G401 (cell line): ENCODE data around the gene MGAT4B. TPM values are rescaled to one million over a fixed set of nuclear protein-coding genes. Genes with fewer than 3 reads are reported as not detected.
A peak's percentile ranks its signal among the peaks of the same experiment; 100 is the strongest.

Experiments used
- DNase-seq: peaks from one replicate; pipeline ENCODE4 v3.0.0-alpha.2; 2015; ENCODE audit warnings: low spot score
- in situ Hi-C: cut with HindIII; loops from 2 replicates; pipeline ENCODE4 v1.10.0; 2016; ENCODE audit warnings: low sequenced_read_pairs, mixed read lengths
- total RNA-seq: library from RNA; depleted of rRNA; stranded (reverse); fragments of >200 nt; shearing (Covaris generic); gene quantifications from 2 replicates; pipeline ENCODE4 v1.2.3, GENCODE V29; 2014

The MGAT4B gene
- total RNA-seq, 1 experiment from 2014 or later = 122 TPM

GRCh38 chr5:179828756-179829421 is 22.2 kb upstream of the MGAT4B start:
- in situ Hi-C loops = no loop called here

GRCh38 chr5:179827680-179828079 is 21.0 kb upstream of the MGAT4B start:
- in situ Hi-C loops = no loop called here

More at GRCh38 chr5:179828756-179829421, 22.2 kb upstream of the MGAT4B start:
- DNase-seq = peak; percentile 79

GRCh38 chr5:179825655-179826182 is 19.1 kb upstream of the MGAT4B start:
- in situ Hi-C loops = no loop called here
- DNase-seq = peak; percentile 89

More at GRCh38 chr5:179827680-179828079, 21.0 kb upstream of the MGAT4B start:
- peak; percentile 20 for DNase-seq

GRCh38 chr5:179824745-179825112 is 18.1 kb upstream of the MGAT4B start:
- in situ Hi-C loops = no loop called here
- no peak for DNase-seq

- in situ Hi-C loops = no loop called here
- no peak for DNase-seq
Observed at GRCh38 chr5:179823937-179824744, 17.5 kb upstream of the MGAT4B start.

GRCh38 chr5:179822444-179822990 is 15.9 kb upstream of the MGAT4B start:
- peak; percentile 11 for DNase-seq
- in situ Hi-C loops = no loop called here

- DNase-seq = no peak
- in situ Hi-C loops = no loop called here
Observed at GRCh38 chr5:179822059-179822432, 15.4 kb upstream of the MGAT4B start.

- DNase-seq = peak; percentile 92
- in situ Hi-C loops = no loop called here
Observed at GRCh38 chr5:179821298-179822058, 14.8 kb upstream of the MGAT4B start.

- peak; percentile 87 for DNase-seq
- in situ Hi-C loops = no loop called here
Observed at GRCh38 chr5:179820483-179821297, 14.0 kb upstream of the MGAT4B start, which contains the start of gene SQSTM1. SQSTM1 (plus strand) TSS chr5:179820905; CDS start chr5:179820937, 32 bp downstream.

- in situ Hi-C loops = no loop called here
- DNase-seq = no peak
Observed at GRCh38 chr5:179820127-179820482, 13.4 kb upstream of the MGAT4B start.

- peak; percentile 54 for DNase-seq
- in situ Hi-C loops = loop anchor here (10.0 kb wide), 1 partner anchor 65 kb away; no protein-coding TSS in a partner anchor
Observed at GRCh38 chr5:179819296-179820126, 12.8 kb upstream of the MGAT4B start.

- DNase-seq = peak; percentile 82
- in situ Hi-C loops = loop anchor here (10.0 kb wide), 1 partner anchor 64 kb away; no protein-coding TSS in a partner anchor
Observed at GRCh38 chr5:179818746-179819295, 12.2 kb upstream of the MGAT4B start.

- DNase-seq = no peak
- in situ Hi-C loops = loop anchor here (10.0 kb wide), 1 partner anchor 63 kb away; no protein-coding TSS in a partner anchor
Observed at GRCh38 chr5:179817890-179818745, 11.5 kb upstream of the MGAT4B start.

GRCh38 chr5:179817470-179817840 is 10.8 kb upstream of the MGAT4B start:
- DNase-seq = no peak
- in situ Hi-C loops = loop anchor here (10.0 kb wide), 1 partner anchor 63 kb away; no protein-coding TSS in a partner anchor

- no peak for DNase-seq
- in situ Hi-C loops = loop anchor here (10.0 kb wide), 1 partner anchor 62 kb away; no protein-coding TSS in a partner anchor
Observed at GRCh38 chr5:179816796-179817469, 10.3 kb upstream of the MGAT4B start.

GRCh38 chr5:179816401-179816795 is 9.7 kb upstream of the MGAT4B start:
- no peak for DNase-seq
- in situ Hi-C loops = loop anchor here (10.0 kb wide), 1 partner anchor 62 kb away; no protein-coding TSS in a partner anchor
